HG02642 (cell line): Measurements from ENCODE around the gene SLC36A2.
"Not testable (repeated sequence)": the region's sequence is repeated elsewhere in the genome, so short reads cannot be mapped to it uniquely, and the experiment has no call there.

Source experiments
- ATAC-seq: cut with Tn5 transposase; IDR thresholded peaks from one replicate; pipeline ENCODE4 v1.9.1; 2021; ENCODE audit warnings: mild to moderate bottlenecking; ENCODE audit not compliant: unreplicated experiment, poor library complexity

SLC36A2 gene

DNA sequence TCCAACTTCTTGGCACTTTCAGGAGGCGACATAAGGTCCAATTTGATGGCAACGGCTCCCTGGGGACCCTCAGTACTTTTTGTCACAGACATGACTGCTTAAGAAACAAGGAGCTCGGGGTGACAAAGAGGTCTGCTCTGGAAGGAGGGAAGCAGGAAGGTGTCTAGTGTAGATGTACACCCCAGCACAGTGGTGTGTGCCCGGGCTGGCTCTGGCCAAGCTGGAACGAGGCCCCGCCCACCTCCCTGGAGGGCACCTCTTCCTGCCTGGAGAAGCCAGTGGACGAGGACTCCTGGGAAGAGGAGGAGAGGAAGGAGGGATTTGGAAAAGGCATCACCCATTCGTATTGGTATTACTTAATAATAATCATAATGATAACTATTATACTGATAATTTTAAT is at the start of gene SLC36A2:
TSS of gene SLC36A2 (minus strand) at position 191 of the 400 bp plus-strand sequence. CDS start at position 92, 99 bp downstream.
- ATAC-seq: no peak

DNA sequence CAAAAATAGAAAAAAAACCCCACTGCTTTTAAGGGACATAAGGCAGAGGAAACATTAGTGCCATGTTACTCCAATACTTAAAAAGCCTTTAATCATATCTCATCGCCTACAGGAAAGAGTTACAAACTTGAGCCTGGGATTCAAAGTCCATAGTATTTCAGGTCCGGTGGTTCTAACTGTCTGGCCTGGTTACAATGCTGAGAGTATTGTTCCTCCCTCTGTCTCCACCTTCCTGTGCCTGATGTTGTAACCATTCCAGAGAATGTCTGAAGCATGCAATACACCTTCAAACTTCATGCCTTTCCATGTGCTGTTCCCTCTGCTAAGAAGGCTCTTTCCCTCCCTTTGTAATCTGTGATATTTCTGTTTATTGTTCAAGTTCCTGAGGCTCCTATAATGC is 41.6 kb upstream of the SLC36A2 start:
- no peak for ATAC-seq

DNA sequence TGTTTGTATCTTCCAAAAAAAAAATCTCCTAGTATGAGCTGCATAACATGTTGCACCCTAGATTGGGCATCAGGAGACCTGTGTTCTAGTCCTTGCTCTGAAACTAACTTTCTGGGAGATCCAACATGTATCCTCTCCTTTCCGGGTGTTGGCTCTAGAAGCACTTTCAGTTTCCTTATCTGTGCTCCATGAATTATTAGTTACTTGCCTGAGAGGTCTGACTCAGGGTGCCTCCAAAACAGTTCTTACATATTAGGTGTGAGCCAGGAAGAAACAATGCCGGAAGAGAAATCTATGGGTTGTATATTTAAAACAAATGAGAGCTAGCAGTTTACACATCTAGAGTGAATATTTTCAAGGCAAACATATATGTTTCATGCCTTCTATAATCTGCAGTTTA is 36.7 kb upstream of the SLC36A2 start:
- ATAC-seq: no peak

DNA sequence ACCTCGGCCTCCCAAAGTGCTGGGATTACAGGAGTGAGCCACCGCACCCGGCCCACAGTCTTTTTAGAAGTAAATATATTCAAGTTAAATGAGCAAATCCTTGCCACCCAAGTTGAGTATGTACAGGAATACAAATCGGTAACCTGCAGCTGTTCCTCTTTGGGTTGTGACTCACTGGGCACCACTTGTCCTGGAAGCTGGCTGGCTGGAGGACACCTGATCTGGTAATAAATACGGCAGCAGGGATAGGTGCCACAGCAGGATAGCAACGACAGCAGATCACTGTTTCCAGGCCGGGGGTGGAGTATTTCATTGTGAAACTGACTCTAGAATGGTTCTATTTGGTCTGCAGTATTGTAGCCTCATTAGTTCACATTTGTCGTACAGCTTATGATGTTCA is 35.7 kb upstream of the SLC36A2 start:
- ATAC-seq: no peak

DNA sequence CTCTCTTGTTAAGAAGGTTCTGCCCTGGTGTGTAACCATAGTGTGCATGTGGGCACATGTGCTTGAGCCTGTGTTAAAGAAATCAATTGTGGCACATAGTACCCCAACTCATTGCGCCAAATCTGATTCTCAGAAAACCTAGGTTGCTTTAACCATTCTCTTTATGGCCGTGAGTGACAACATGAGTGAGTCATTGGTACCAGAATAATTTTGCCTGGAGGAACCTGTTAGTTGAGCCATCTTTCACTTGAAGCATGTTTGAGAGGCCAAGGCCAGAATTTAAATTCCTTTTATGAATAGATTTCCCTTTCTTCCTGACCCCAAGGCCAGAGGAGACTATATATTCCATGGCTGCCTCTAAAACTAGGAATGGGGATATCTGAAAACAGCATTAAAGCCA is 35.2 kb upstream of the SLC36A2 start:
- ATAC-seq: no peak

DNA sequence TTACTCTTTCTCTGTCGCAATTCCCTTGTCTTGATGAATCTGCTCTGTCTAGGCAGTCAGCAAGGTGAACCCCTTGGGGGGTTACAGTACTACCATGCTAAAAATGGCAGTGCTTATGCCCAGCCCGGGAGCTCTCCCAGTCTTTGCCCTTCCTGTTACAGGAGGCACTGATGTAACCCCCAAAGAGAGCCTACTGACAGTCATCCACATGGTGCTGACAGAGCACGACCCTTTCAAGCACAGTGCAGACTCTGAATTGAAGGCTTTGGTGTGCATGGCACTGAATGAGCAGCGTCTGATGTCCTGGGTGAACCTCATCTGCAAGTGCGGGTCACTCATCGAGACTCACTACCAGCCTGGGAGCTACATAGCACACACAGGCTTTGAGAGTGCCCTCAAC is 34.5 kb upstream of the SLC36A2 start:
- ATAC-seq: no peak

DNA sequence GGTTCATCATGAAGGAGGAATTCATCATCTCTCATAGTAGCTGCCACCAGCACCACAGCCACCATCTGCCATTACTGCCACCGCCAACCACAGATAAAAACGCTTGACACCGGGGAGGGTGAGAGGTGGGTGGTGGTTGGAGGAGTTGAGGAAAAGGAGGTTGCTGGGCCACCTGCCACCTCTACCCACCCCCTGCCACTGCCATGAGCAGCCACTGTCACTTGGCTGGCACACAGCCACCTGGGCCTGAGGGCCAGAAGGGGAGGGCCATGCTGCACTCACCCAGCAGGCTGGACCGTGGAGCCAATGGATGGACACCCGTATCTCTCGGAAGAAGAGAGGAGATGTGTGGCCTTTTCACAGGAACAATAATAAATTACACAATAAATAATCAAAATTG is 31.3 kb upstream of the SLC36A2 start:
- ATAC-seq: no peak

DNA sequence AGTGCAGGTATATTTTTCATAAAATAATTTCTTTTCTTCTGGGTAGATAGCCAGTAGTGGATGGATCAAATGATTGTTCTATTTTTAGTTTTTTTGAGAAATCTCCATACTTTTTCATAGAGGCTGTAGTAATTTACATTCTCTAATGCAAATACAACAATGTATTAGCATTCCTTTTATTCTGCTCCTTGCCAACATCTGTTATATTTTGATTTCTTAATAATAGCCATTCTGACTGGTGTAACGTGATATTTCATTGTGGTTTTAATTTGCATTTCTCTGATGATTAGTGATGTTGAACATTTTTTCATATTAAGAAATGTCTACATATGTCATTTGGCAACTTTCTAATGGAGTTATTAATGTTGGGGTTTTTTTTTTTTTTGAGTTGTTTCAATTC is 27.2 kb upstream of the SLC36A2 start:
- ATAC-seq: no peak

DNA sequence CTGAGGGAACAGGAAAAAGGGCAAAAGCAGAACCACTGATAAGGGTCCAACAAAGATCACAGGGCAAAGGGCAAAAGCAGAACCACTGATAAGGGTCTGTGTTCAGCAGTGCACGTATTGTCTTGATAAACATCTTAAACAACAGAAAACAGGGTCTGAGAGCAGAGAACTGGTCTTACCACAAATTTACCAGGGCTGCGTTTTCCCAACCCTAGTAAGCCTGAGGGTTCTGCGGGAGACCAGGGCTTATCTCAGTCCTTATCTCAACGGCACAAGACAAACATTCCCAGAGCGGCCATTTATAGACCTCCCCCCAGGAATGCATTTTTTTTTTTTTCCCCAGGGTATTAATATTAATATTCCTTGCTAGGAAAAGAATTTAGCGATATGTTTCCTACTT is 19.7 kb upstream of the SLC36A2 start:
- not testable (repeated sequence) for ATAC-seq

DNA sequence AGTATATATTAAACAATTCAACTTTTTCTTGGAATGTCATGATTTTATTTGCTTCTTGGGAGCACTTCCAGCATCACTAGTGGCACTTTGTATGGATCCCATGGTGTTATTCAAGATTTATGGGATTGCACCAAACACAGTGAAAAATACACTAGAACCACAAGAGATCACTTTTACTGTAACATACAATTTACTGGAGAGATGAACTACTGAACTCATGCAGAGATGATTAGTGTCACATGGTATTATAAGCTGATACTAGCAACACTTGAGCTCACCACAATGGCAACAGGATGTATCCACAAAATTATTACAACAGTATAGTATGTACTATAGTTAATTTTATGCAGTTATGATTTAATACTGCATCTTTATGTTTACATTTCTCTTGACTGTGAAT is 16.3 kb upstream of the SLC36A2 start:
- no peak for ATAC-seq

DNA sequence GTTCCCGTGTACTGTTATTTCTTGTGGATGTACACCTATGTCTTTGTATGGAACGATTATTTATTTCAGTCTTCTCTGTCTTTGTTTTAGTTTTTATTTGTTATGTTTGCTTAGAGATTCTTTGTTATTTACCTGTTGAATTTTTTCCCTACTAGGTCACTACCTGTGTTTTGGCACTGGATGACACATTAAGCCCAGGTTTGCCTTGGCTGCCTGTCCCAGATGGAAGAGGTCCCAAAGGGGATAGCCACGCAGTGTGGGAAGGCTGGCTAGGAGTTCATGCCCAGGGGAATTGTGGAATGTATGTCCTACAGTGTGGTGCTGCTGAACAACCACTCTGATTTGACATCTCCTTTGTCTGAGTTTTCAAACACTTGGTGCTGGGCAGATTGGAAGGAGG is 15.6 kb upstream of the SLC36A2 start:
- no peak for ATAC-seq

DNA sequence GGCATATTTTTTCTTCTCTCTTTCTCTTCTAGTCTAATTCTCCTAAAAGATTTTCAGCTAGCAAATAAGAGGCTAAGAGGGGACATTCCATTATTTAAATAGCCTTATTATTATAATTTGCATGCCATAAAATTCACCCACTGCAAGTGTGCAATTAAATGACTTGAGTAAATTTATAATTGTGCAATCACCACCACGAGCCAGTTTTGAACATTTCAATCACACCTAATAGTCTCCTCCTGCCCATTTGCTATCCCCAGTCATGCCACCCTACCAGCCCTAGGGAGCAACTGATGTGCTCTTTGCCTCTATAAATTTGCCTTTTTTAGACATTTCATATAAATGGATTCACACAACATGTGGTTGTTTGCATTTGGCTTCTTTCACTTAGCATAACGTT is 12.0 kb upstream of the SLC36A2 start:
- ATAC-seq: no peak

DNA sequence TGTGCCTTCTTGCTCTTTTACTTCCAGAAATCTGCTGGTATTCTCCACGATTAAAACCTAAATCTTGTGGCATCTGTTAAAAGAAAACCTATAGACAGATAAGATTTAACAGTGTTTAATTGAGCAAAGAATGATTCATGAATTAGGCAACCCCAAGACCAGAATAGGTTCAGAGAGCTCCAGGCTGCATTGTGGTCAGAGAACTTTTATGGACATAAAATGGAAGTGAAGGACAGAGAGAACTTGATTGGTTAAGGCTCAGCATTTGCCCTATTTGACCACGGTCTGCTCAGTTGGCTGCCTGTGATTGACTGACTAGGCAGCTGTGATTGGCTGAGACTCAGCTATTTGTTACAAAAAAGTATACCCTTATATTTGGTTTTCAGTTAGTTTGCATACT is 10.4 kb upstream of the SLC36A2 start:
- ATAC-seq: no peak

DNA sequence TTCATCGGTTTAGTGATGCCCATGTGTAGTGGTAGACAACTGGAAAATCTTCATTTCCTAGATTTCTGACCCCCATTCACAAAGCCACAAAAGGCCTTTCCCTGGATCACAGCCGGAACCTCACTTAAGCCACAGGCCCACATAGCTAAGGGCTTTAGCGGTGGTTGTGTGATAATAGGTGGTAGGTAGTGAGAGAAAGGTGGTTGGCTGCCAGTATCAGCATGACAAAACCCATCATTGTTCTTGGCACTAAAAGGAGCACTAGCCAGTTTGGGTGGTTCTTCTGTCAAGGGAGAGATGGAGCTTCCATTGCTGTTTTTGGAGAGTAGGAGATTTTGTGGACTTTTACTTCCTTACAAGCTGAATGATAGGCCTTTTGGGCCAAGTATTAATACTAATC is 9.7 kb upstream of the SLC36A2 start:
- no peak for ATAC-seq

DNA sequence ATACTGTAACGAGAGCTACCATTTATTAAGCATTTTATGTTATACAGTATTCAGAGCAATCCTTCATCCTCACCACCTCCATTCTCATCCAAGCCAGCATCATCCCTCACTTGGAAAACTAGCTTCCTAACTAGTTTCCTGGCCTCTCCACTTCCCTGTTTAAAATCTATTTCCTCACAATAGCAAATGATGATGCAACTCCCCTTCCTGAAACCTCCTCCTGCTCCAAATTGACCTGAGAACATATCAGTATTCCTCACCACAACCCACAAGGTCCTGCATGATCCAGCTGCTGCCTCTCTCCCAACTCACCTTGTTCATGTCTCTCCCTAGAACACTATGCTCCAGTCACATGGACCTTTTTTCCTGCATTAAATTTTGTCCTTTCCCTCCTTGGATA is 4.3 kb upstream of the SLC36A2 start:
- ATAC-seq: no peak

DNA sequence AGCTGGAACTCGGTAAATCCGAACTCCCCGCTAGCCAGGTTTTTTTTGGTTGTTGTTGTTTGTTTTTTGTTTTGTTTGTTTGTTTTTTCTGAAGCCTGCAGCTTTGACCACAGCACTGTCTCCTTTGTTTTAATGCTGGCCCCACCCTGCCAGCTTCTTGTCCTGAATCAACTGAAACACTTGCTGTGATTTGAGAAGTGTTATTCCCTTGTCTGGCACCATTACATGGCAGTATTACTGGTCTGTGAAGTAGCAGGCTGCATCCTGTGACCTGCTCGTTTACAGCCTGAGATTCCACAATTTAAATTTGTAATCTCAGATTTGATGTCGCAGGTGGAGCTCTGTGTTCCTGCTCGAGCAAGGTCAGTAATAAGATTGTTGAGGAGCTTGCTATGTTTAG is 1.4 kb upstream of the SLC36A2 start:
- ATAC-seq: no peak

DNA sequence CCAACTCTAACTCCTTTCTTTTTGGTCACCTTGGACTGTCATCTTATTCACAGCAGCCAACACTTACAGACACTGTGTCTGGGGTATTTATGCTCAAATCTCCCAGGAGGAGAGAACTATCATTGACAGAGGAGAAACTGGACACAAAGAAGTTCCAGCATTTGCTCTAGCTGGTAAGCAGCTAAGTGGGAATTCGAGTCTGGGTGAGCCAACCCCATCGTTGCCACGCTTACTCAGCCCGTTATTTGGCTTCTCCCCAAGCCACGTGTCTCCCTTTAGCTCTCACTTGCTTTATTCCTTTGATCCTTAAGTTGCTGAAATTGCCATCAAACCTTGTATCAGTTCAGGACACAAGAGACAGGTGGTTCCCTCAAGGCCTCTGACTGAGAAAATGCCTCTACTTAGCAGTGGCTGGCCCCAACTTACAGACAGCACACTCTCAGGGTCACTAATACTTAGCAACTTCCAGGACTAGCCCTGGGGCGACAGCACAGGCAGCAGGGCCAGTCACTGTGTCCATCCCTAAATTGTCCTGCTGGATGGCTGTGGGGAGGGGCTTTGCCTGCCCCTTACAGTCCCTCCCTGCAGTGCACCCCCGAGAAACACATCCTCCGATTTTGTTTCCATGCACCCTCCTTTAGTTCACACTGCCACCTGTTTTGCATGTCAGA is 1.4 kb downstream of the SLC36A2 start:
- no peak for ATAC-seq

DNA sequence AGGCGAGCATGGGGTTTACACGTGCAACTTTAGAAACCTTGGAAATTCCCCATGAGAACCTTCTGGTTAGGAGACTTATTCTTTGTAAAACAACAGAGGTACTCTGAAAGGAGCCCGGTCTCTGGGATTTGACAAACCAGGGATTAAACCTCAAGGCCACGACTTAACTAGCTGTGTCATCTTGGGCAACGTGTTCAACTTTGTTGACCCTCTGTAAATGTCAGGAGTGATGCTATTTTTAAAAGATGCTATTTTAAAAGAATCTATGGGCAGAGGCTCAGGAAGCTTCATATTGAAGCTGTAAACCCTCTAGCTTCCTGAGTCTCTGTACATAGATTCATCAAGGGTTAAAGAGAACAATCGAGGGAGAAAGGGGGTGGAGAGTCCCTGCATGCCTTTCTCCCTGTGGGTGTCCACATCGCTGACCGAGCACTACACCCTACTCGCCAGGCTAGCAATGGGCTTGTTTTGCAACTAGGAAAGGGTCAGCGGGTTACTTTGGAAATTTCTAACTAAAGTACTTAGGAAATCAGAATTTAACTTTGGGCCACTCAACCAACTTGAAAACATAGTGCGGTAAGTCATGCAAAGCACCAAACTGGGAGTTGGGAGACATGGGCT is 2.1 kb downstream of the SLC36A2 start:
- ATAC-seq: no peak

DNA sequence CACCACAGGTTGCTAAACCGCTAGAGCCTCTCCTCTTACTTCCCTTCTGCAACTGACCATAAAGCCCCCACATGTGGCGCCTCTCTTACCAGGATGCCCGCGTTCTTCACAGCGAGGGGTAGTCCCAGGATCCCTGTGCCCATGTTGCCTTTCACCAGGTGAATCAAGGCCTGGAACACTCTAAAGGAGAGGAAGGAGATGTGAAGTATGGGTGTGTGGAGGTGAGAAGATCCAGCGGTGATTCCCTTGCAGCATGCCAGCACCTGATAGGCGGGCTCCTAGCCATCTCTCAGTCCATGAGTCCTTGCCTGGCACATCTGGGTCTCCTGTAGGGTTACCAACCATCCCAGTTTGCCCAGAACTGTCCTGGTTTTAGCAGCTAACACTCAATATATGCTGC is 3.3 kb downstream of the SLC36A2 start:
- no peak for ATAC-seq

DNA sequence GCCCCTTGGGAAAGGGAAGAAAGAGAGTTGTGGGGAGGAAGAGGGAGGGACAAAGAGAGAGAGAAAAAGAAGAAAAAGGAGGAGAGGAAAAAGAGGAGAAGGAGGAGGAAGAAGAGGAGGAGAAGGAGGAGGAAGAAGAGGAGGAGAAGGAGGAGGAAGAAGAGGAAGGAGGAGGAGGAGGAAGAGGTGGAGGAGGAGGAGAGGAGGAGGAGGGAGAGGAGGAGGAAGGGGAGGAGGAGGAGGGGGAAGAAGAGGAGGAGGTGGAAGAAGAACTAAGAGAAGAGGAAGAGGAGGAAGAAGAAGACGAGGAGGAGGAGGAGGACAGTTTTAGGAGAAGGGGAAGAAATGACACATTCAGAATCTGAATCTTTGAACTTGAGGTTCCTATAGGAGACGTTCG is 7.4 kb downstream of the SLC36A2 start:
- no peak for ATAC-seq

DNA sequence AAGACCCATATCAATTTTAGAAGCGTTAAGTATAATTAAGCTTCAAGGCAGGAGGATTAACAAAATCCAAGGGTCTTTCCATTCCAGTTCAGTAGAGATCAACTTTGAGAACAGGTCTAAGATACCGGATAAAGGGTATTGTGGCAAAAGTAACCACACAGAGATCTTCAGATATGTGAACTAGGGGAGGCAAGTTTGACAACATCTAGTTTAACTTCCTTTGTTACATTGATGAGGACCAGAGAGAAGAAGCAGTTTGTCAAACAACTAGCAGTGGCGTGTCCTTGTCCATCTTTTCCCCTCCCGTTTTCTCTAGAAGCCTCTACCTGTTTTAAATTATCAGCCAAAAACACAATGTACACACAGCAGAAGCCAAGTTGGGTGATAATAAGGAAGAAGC is 8.6 kb downstream of the SLC36A2 start:
- no peak for ATAC-seq

DNA sequence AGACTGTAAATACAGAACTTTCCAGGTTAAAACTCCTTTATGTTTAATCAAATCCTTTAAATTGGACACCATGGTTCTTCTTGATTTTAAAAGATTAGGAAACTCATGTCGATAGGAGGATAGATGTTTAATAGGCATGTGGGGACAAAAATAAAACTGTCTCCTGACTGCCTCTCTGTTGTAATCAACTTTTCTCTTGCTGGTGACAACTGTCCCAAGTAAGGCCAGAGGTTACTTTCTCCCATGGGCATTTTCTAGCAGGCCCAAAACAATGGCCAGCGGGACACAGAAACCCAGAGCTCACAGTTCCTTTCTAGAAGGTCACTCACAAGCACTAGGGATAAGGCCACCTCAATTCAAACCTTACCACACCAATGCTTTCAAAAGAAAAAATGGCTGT is 14.5 kb downstream of the SLC36A2 start:
- no peak for ATAC-seq
